ENCODE results near the gene FAAH.

FAAH gene

GRCh38 chr1:46369542-46370213 lies 24.4 kb upstream of the FAAH start:
- Histone ChIP-seq H2AK5ac (ENCODE audit: low read depth, low read length) (no peak overlapping the region), H2BK15ac (ENCODE audit: low read length) (no peak overlapping the region), H3K4me1 (ENCODE audit: control insufficient read depth in 2 of 2, insufficient read depth in 1 of 2, low read depth in 1 of 2, low read length in 2 of 2) (no peaks in the 10 kb centered on the region), H3K4me2 (ENCODE audit: insufficient read depth, low read length, poor library complexity, severe bottlenecking) (no peak overlapping the region), H3K79me1 (ENCODE audit: low read depth, low read length) (no peaks in the 10 kb centered on the region), H4K8ac (ENCODE audit: low read depth, low read length) (no peak overlapping the region), H3K27ac (replicated peaks; ENCODE audit: low read length) (no peak overlapping the region), H3K27me3 (ENCODE audit: control insufficient read depth in 3 of 3, insufficient read depth in 3 of 3, low read depth in 1 of 3, low read length in 3 of 3) (no peaks in the 10 kb centered on the region), H3K14ac (ENCODE audit: low read length) (no peak overlapping the region), H3K9me3 (replicated peaks in 1 of 2; ENCODE audit: control insufficient read depth in 2 of 2, insufficient read depth in 1 of 2, low read depth in 1 of 2, low read length in 2 of 2) (no peaks in the 10 kb centered on the region), H2AFZ (ENCODE audit: low read length) (no peak overlapping the region), H3K23ac (ENCODE audit: low read depth, low read length, poor library complexity) (no peak overlapping the region), H4K91ac (ENCODE audit: low read depth, low read length, poor library complexity) (no peak overlapping the region), H3K9ac (ENCODE audit: low read depth, low read length, poor library complexity) (no peak overlapping the region), H2BK5ac (ENCODE audit: low read length) (no peak overlapping the region), H3K18ac (ENCODE audit: low read length) (no peak overlapping the region), H3K4ac (ENCODE audit: low read length) (no peak overlapping the region), H3K36me3 (replicated peaks in 1 of 2; ENCODE audit: control insufficient read depth in 2 of 2, insufficient read depth in 2 of 2, low read length in 2 of 2) (peaks cover 5 to 40% of the 10 kb centered on the region in 2 donors), H3K4me3 (ENCODE audit: low read length in 2 of 2) (no peak overlapping the region), H2BK120ac (ENCODE audit: low read depth, low read length) (no peak overlapping the region), H2BK12ac (ENCODE audit: low read length) (no peak overlapping the region)
- WGBS, 2 donors (ENCODE audit: extremely low coverage in 2 of 2, insufficient read length in 2 of 2, insufficient replicate concordance in 1 of 2), result no CpG with 5 or more reads among the region's 4 CpGs
- DNase-seq (ENCODE audit: low spot score), result no peak

DNA sequence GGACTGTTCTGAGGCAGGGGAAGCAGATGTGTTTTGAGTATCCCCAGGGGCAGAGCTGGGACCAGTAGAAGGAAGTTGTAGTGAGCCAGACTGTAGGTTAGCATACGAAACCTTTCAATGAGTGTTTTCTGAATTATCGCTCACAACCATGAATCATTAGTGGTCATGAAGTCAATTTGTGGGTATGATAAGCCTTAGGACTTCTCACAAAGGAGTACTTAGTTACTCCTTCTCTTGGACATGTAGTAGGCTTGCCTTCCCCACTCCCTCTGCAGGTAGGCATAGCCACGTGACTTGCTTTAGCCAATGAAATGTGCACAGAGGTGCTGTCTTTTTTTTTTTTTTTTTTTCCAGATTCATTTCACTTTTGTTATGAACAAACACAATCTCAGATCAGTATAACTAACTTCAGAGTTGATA lies 23.9 kb upstream of the FAAH start:
- H3K27me3 ChIP-seq (ENCODE audit: control insufficient read depth in 3 of 3, insufficient read depth in 3 of 3, low read depth in 1 of 3, low read length in 3 of 3), result no peaks in the 10 kb centered on the region
- no peak overlapping the region for H2BK12ac ChIP-seq (ENCODE audit: low read length)
- no peak overlapping the region for H2BK15ac ChIP-seq (ENCODE audit: low read length)
- H3K18ac ChIP-seq (ENCODE audit: low read length), result no peak overlapping the region
- no peak overlapping the region for H3K27ac ChIP-seq (replicated peaks; ENCODE audit: low read length)
- no peak overlapping the region for H4K91ac ChIP-seq (ENCODE audit: low read depth, low read length, poor library complexity)
- no peak overlapping the region for H3K4ac ChIP-seq (ENCODE audit: low read length)
- no peak overlapping the region for H3K9ac ChIP-seq (ENCODE audit: low read depth, low read length, poor library complexity)
- DNase-seq (ENCODE audit: low spot score), result no peak
- no peak overlapping the region for H2BK5ac ChIP-seq (ENCODE audit: low read length)
- no peaks in the 10 kb centered on the region for H3K4me1 ChIP-seq (ENCODE audit: control insufficient read depth in 2 of 2, insufficient read depth in 1 of 2, low read depth in 1 of 2, low read length in 2 of 2)
- H3K4me3 ChIP-seq (ENCODE audit: low read length in 2 of 2), result no peak overlapping the region
- no peaks in the 10 kb centered on the region for H3K9me3 ChIP-seq (replicated peaks in 1 of 2; ENCODE audit: control insufficient read depth in 2 of 2, insufficient read depth in 1 of 2, low read depth in 1 of 2, low read length in 2 of 2)
- no peak overlapping the region for H3K14ac ChIP-seq (ENCODE audit: low read length)
- no peak overlapping the region for H3K4me2 ChIP-seq (ENCODE audit: insufficient read depth, low read length, poor library complexity, severe bottlenecking)
- peaks cover 5 to 35% of the 10 kb centered on the region in 2 donors for H3K36me3 ChIP-seq (replicated peaks in 1 of 2; ENCODE audit: control insufficient read depth in 2 of 2, insufficient read depth in 2 of 2, low read length in 2 of 2)
- no peak overlapping the region for H2BK120ac ChIP-seq (ENCODE audit: low read depth, low read length)
- H3K79me1 ChIP-seq (ENCODE audit: low read depth, low read length), result no peaks in the 10 kb centered on the region
- H3K23ac ChIP-seq (ENCODE audit: low read depth, low read length, poor library complexity), result no peak overlapping the region
- H2AK5ac ChIP-seq (ENCODE audit: low read depth, low read length), result no peak overlapping the region
- H2AFZ ChIP-seq (ENCODE audit: low read length), result no peak overlapping the region
- WGBS, 2 donors (ENCODE audit: extremely low coverage in 2 of 2, insufficient read length in 2 of 2, insufficient replicate concordance in 1 of 2), result no CpG with 5 or more reads among the region's 3 CpGs
- no peak overlapping the region for H4K8ac ChIP-seq (ENCODE audit: low read depth, low read length)

- DNase-seq (ENCODE audit: low spot score), result no peak
- Histone ChIP-seq H2BK120ac (ENCODE audit: low read depth, low read length) (no peak overlapping the region), H2AK5ac (ENCODE audit: low read depth, low read length) (no peak overlapping the region), H3K14ac (ENCODE audit: low read length) (no peak overlapping the region), H3K36me3 (replicated peaks in 1 of 2; ENCODE audit: control insufficient read depth in 2 of 2, insufficient read depth in 2 of 2, low read length in 2 of 2) (peaks cover 5 to 18% of the 10 kb centered on the region in 2 donors), H3K9ac (ENCODE audit: low read depth, low read length, poor library complexity) (no peak overlapping the region), H3K79me1 (ENCODE audit: low read depth, low read length) (no peaks in the 10 kb centered on the region), H4K8ac (ENCODE audit: low read depth, low read length) (no peak overlapping the region), H3K23ac (ENCODE audit: low read depth, low read length, poor library complexity) (no peak overlapping the region), H3K27ac (replicated peaks; ENCODE audit: low read length) (no peak overlapping the region), H2BK5ac (ENCODE audit: low read length) (no peak overlapping the region), H2BK15ac (ENCODE audit: low read length) (no peak overlapping the region), H3K4me3 (ENCODE audit: low read length in 2 of 2) (no peak overlapping the region), H2BK12ac (ENCODE audit: low read length) (no peak overlapping the region), H4K91ac (ENCODE audit: low read depth, low read length, poor library complexity) (no peak overlapping the region), H3K4ac (ENCODE audit: low read length) (no peak overlapping the region), H3K27me3 (ENCODE audit: control insufficient read depth in 3 of 3, insufficient read depth in 3 of 3, low read depth in 1 of 3, low read length in 3 of 3) (no peaks in the 10 kb centered on the region), H3K4me2 (ENCODE audit: insufficient read depth, low read length, poor library complexity, severe bottlenecking) (no peak overlapping the region), H3K9me3 (replicated peaks in 1 of 2; ENCODE audit: control insufficient read depth in 2 of 2, insufficient read depth in 1 of 2, low read depth in 1 of 2, low read length in 2 of 2) (no peaks in the 10 kb centered on the region), H3K4me1 (ENCODE audit: control insufficient read depth in 2 of 2, insufficient read depth in 1 of 2, low read depth in 1 of 2, low read length in 2 of 2) (no peaks in the 10 kb centered on the region), H2AFZ (ENCODE audit: low read length) (no peak overlapping the region), H3K18ac (ENCODE audit: low read length) (no peak overlapping the region)
- WGBS, 2 donors (ENCODE audit: extremely low coverage in 2 of 2, insufficient read length in 2 of 2, insufficient replicate concordance in 1 of 2), result no CpG with 5 or more reads among the region's 1 CpG
These were observed 21.7 kb upstream of the FAAH start for GRCh38 chr1:46372431-46372830.

DNA sequence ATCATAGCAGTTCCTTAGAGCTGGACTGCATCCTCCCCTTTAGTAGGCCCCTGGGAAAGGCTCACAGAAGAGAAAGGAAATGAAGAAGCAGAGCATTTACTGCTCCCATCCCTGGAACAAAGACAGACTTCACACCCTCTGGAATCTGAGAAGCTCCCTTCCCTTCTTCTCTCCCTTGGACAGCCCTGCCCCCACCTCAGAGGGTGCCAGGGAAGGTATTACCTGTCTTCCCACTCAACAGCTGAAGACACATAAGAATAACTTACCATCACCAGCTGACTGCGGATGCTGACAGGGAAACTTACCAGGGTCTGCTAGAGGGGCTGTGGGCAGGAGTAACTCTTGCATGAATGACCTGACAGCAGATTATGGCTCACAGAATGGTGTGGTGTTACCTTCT lies 14.1 kb upstream of the FAAH start:
- Histone ChIP-seq H2BK5ac (ENCODE audit: low read length) (no peak overlapping the region), H2BK15ac (ENCODE audit: low read length) (no peak overlapping the region), H2AFZ (ENCODE audit: low read length) (no peak overlapping the region), H3K27me3 (ENCODE audit: control insufficient read depth in 3 of 3, insufficient read depth in 3 of 3, low read depth in 1 of 3, low read length in 3 of 3) (no peaks in the 10 kb centered on the region), H2BK12ac (ENCODE audit: low read length) (no peak overlapping the region), H4K91ac (ENCODE audit: low read depth, low read length, poor library complexity) (no peak overlapping the region), H3K18ac (ENCODE audit: low read length) (no peak overlapping the region), H2BK120ac (ENCODE audit: low read depth, low read length) (no peak overlapping the region), H3K4me1 (ENCODE audit: control insufficient read depth in 2 of 2, insufficient read depth in 1 of 2, low read depth in 1 of 2, low read length in 2 of 2) (peaks cover 0 to 7% of the 10 kb centered on the region in 2 donors), H3K9me3 (replicated peaks in 1 of 2; ENCODE audit: control insufficient read depth in 2 of 2, insufficient read depth in 1 of 2, low read depth in 1 of 2, low read length in 2 of 2) (peaks cover 0 to 2% of the 10 kb centered on the region in 2 donors), H3K27ac (replicated peaks; ENCODE audit: low read length) (no peak overlapping the region), H3K4me3 (ENCODE audit: low read length in 2 of 2) (no peak overlapping the region), H3K36me3 (replicated peaks in 1 of 2; ENCODE audit: control insufficient read depth in 2 of 2, insufficient read depth in 2 of 2, low read length in 2 of 2) (no peaks in the 10 kb centered on the region), H3K9ac (ENCODE audit: low read depth, low read length, poor library complexity) (no peak overlapping the region), H3K14ac (ENCODE audit: low read length) (no peak overlapping the region), H3K4ac (ENCODE audit: low read length) (no peak overlapping the region), H3K4me2 (ENCODE audit: insufficient read depth, low read length, poor library complexity, severe bottlenecking) (no peak overlapping the region), H3K79me1 (ENCODE audit: low read depth, low read length) (no peaks in the 10 kb centered on the region), H2AK5ac (ENCODE audit: low read depth, low read length) (no peak overlapping the region), H4K8ac (ENCODE audit: low read depth, low read length) (no peak overlapping the region), H3K23ac (ENCODE audit: low read depth, low read length, poor library complexity) (no peak overlapping the region)
- no peak for DNase-seq (ENCODE audit: low spot score)
- no CpG with 5 or more reads among the region's 1 CpG for whole genome bisulfite sequencing, 2 donors (ENCODE audit: extremely low coverage in 2 of 2, insufficient read length in 2 of 2, insufficient replicate concordance in 1 of 2)

Data from neuronal stem cell (in vitro differentiated cells).